Measurements from ENCODE around the gene RPS6KA2. TPM values are rescaled to one million over a fixed set of nuclear protein-coding genes. Genes with fewer than 3 reads are reported as not detected.

RPS6KA2 gene
- total RNA-seq, 1 experiment from 2014 or later, result 18.5 TPM

GRCh38 chr6:166406197-166406596, 220.9 kb downstream of the RPS6KA2 start:
- no TSS peak for BruUV-seq (replicated peaks)
- no peaks in the 10 kb centered on the region for H3K9me3 ChIP-seq (ENCODE audit: insufficient read depth, low read depth)
- H3K4me1 ChIP-seq (replicated peaks; ENCODE audit: insufficient read depth), result no peaks in the 10 kb centered on the region
- no peaks in the 10 kb centered on the region for H3K36me3 ChIP-seq (ENCODE audit: low read depth)
- no peak overlapping the region for H3K27ac ChIP-seq
- CTCF ChIA-PET, result no interaction called here
- no peak for DNase-seq
- H3K27me3 ChIP-seq (ENCODE audit: insufficient read depth, low read depth), result no peaks in the 10 kb centered on the region
- no peak overlapping the region for H2AFZ ChIP-seq
- POLR2A ChIA-PET (ENCODE audit: unreplicated experiment), result no interaction called here
- H3F3A ChIP-seq (ENCODE audit: insufficient read depth, low read depth), result no peaks in the 10 kb centered on the region
- peaks cover 3% of the 10 kb centered on the region; the same call in 1 of the 2 replicates for H4K20me1 ChIP-seq (ENCODE audit: insufficient read depth)
- H3K4me3 ChIP-seq, result no peak overlapping the region
- H3K79me2 ChIP-seq (ENCODE audit: low read depth), result no peaks in the 10 kb centered on the region
- TF ChIP-seq EZH2 (IDR thresholded peaks at IDR 0.05; ENCODE audit: low read depth) (no peak), CTCF (conservative IDR thresholded peaks at IDR 0.05) (no peak)
- no peaks in the 10 kb centered on the region for H3K9me2 ChIP-seq (ENCODE audit: insufficient read depth)
- H3K4me2 ChIP-seq, result no peak overlapping the region
- intact Hi-C loops (cut with micrococcal nuclease; ENCODE audit: unreplicated experiment), result no loop called here

- H3K4me1 ChIP-seq (replicated peaks; ENCODE audit: insufficient read depth), result no peaks in the 10 kb centered on the region
- peaks cover 3% of the 10 kb centered on the region; the same call in 1 of the 2 replicates for H4K20me1 ChIP-seq (ENCODE audit: insufficient read depth)
- H3K4me2 ChIP-seq, result no peak overlapping the region
- H3K9me2 ChIP-seq (ENCODE audit: insufficient read depth), result no peaks in the 10 kb centered on the region
- H3K4me3 ChIP-seq, result no peak overlapping the region
- intact Hi-C loops (cut with micrococcal nuclease; ENCODE audit: unreplicated experiment), result no loop called here
- no peak overlapping the region for H3K27ac ChIP-seq
- CTCF ChIA-PET, result no interaction called here
- H3K9me3 ChIP-seq (ENCODE audit: insufficient read depth, low read depth), result no peaks in the 10 kb centered on the region
- H3F3A ChIP-seq (ENCODE audit: insufficient read depth, low read depth), result no peaks in the 10 kb centered on the region
- no peaks in the 10 kb centered on the region for H3K79me2 ChIP-seq (ENCODE audit: low read depth)
- TF ChIP-seq CTCF (conservative IDR thresholded peaks at IDR 0.05) (no peak), EZH2 (IDR thresholded peaks at IDR 0.05; ENCODE audit: low read depth) (no peak)
- no peaks in the 10 kb centered on the region for H3K36me3 ChIP-seq (ENCODE audit: low read depth)
- DNase-seq, result no peak
- no TSS peak for BruUV-seq (replicated peaks)
- POLR2A ChIA-PET (ENCODE audit: unreplicated experiment), result no interaction called here
- H3K27me3 ChIP-seq (ENCODE audit: insufficient read depth, low read depth), result no peaks in the 10 kb centered on the region
- no peak overlapping the region for H2AFZ ChIP-seq
Measured at GRCh38 chr6:166405386-166405785, 221.7 kb downstream of the RPS6KA2 start.

- no TSS peak for BruUV-seq (replicated peaks)
- no peak overlapping the region for H3K4me3 ChIP-seq
- H4K20me1 ChIP-seq (ENCODE audit: insufficient read depth), result no peaks in the 10 kb centered on the region
- H3K27ac ChIP-seq, result no peak overlapping the region
- POLR2A ChIA-PET (ENCODE audit: unreplicated experiment), result no interaction called here
- H3K79me2 ChIP-seq (ENCODE audit: low read depth), result no peaks in the 10 kb centered on the region
- H3F3A ChIP-seq (ENCODE audit: insufficient read depth, low read depth), result no peaks in the 10 kb centered on the region
- no peaks in the 10 kb centered on the region for H3K4me1 ChIP-seq (replicated peaks; ENCODE audit: insufficient read depth)
- H3K9me3 ChIP-seq (ENCODE audit: insufficient read depth, low read depth), result no peaks in the 10 kb centered on the region
- no peak for TF ChIP-seq EZH2 (IDR thresholded peaks at IDR 0.05; ENCODE audit: low read depth)
- no peak for TF ChIP-seq CTCF (conservative IDR thresholded peaks at IDR 0.05)
- H3K27me3 ChIP-seq (ENCODE audit: insufficient read depth, low read depth), result no peaks in the 10 kb centered on the region
- H3K4me2 ChIP-seq, result no peak overlapping the region
- CTCF ChIA-PET, result no interaction called here
- no peaks in the 10 kb centered on the region for H3K36me3 ChIP-seq (ENCODE audit: low read depth)
- no peaks in the 10 kb centered on the region for H3K9me2 ChIP-seq (ENCODE audit: insufficient read depth)
- intact Hi-C loops (cut with micrococcal nuclease; ENCODE audit: unreplicated experiment), result no loop called here
- no peak for DNase-seq
- H2AFZ ChIP-seq, result no peak overlapping the region
Measured at GRCh38 chr6:166402582-166403277, 224.3 kb downstream of the RPS6KA2 start.
